Karpas-422 (cell line): ENCODE data around the gene MS4A6A. TPM values are rescaled to one million over a fixed set of nuclear protein-coding genes. Genes with fewer than 3 reads are reported as not detected.

Experiments
- DNase-seq: peaks from one replicate; pipeline ENCODE4 v3.0.0-alpha.2; 2015
- H2AFZ ChIP-seq: fragments of 200-600 bp; sonication (generic); 2 replicates; pipeline ENCODE4 v1.6.1; 2014; ENCODE audit warnings: antibody characterized with exemption, low read length, mixed read lengths
- H3K27ac ChIP-seq: fragments of 200-600 bp; sonication (generic); 2 replicates; pipeline ENCODE4 v1.5.1; 2014; ENCODE audit warnings: mild to moderate bottlenecking, low read length, moderate library complexity
- H3K27me3 ChIP-seq: fragments of 200-600 bp; sonication (generic); 2 replicates; pipeline ENCODE4 v1.6.1; 2014; ENCODE audit warnings: low read length, mixed read lengths
- H3K36me3 ChIP-seq: fragments of 200-600 bp; sonication (generic); 2 replicates; pipeline ENCODE4 v1.6.1; 2014; ENCODE audit warnings: low read length, mixed read lengths; ENCODE audit not compliant: insufficient read depth
- H3K4me1 ChIP-seq: fragments of 200-600 bp; sonication (generic); 2 replicates; pipeline ENCODE4 v1.6.1; 2014; ENCODE audit warnings: mild to moderate bottlenecking, low read length, mixed read lengths
- H3K4me2 ChIP-seq: fragments of 200-600 bp; sonication (generic); 2 replicates; pipeline ENCODE4 v1.6.1; 2014; ENCODE audit warnings: low read length, low read depth, mild to moderate bottlenecking; ENCODE audit not compliant: poor library complexity, severe bottlenecking
- H3K4me3 ChIP-seq: fragments of 200-600 bp; sonication (generic); 2 replicates; pipeline ENCODE4 v1.5.1; 2014; ENCODE audit warnings: mild to moderate bottlenecking, antibody characterized with exemption, low read length, mixed read lengths
- H3K79me2 ChIP-seq: fragments of 200-600 bp; sonication (generic); 2 replicates; pipeline ENCODE4 v1.6.1; 2014; ENCODE audit warnings: mild to moderate bottlenecking, low read length, mixed read lengths
- H3K9ac ChIP-seq: fragments of 200-600 bp; sonication (generic); 2 replicates; pipeline ENCODE4 v1.6.0; 2014; ENCODE audit warnings: low read length
- H3K9me2 ChIP-seq: fragments of 200-600 bp; sonication (generic), shearing (Covaris generic); replicated peaks from 2 replicates; pipeline ENCODE4 v1.6.0; 2014; ENCODE audit warnings: mild to moderate bottlenecking, low read length, moderate library complexity; ENCODE audit not compliant: insufficient read depth
- H3K9me3 ChIP-seq: fragments of 300-700, 200-600 bp; sonication (generic); 2 replicates; pipeline ENCODE4 v1.6.1; 2014; ENCODE audit warnings: low read length, mixed read lengths
- H4K20me1 ChIP-seq: fragments of 200-600 bp; sonication (generic); 2 replicates; pipeline ENCODE4 v1.6.1; 2014; ENCODE audit warnings: mild to moderate bottlenecking, antibody characterized with exemption, low read length, low read depth; ENCODE audit not compliant: insufficient read depth
- small RNA-seq: library from RNA; depleted of rRNA; stranded (forward); fragments of <200 nt; gene quantifications from one replicate; pipeline ENCODE3, GENCODE V24; 2014
- total RNA-seq: library from RNA; depleted of rRNA; stranded (reverse); fragments of >200 nt; shearing (Covaris generic); gene quantifications from 2 replicates; pipeline ENCODE4 v1.2.3, GENCODE V29; 2014; ENCODE audit warnings: low replicate concordance; rRNA removed

The MS4A6A gene
- total RNA-seq, 1 experiment from 2014 or later, result not detected

DNA sequence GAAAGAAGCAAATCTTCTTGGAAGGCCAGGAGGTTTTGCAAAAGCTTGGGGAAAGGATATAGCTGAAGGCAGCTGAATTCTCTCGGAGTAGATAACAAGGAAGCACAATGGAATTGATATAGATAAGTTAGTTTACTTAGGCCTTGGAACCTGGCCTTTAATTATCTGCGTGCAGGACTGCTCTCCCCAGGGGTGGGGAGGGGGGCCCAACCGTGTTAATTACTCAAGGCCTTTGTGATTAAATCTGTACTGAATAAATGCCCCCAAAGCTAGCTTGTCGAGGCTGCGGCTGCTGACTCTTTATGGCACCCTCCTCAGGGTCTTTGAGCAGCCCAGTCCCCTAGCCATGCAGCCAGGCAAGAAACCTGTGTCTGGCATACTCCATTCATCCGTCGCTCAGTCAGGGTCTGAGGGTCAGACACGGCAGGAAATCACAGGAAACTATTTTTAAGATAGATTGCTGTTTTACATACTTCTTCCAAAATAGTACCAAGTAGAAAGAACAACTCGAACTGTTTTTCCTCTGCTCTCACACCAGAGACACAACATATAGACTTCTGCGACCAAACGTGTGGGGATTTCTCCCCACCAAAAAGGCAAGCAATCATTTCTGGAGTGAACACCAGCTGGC lies 58.0 kb downstream of the MS4A6A start:
- H3K27ac ChIP-seq, result no peak overlapping the region
- no peak overlapping the region for H3K9ac ChIP-seq
- no peaks in the 10 kb centered on the region for H3K9me3 ChIP-seq
- H3K4me2 ChIP-seq, result no peak overlapping the region
- H4K20me1 ChIP-seq, result no peaks in the 10 kb centered on the region
- H3K4me3 ChIP-seq, result no peak overlapping the region
- no peaks in the 10 kb centered on the region for H3K36me3 ChIP-seq
- H3K4me1 ChIP-seq, result peaks cover 8% of the 10 kb centered on the region
- H2AFZ ChIP-seq, result no peak overlapping the region
- H3K79me2 ChIP-seq, result no peaks in the 10 kb centered on the region
- no peaks in the 10 kb centered on the region for H3K9me2 ChIP-seq
- H3K27me3 ChIP-seq, result no peaks in the 10 kb centered on the region
- no peak for DNase-seq

Small RNAs within 50 kb of the gene (small RNA-seq; reads per million reads assigned to genes)
- gene MIR6503, result not detected

Other genes starting within 250 kb of the MS4A6A start
- not detected in 2 replicates for gene OOSP1, start 244.7 kb downstream of the MS4A6A start, total RNA-seq
- not detected in 2 replicates for gene OOSP4A, start 219.1 kb downstream of the MS4A6A start, total RNA-seq
- not detected in 2 replicates for gene OOSP4B, start 165.9 kb downstream of the MS4A6A start, total RNA-seq
- not detected in 2 replicates for gene OOSP2, start 142.7 kb downstream of the MS4A6A start, total RNA-seq
- not detected in 2 replicates for gene MS4A3, start 126.4 kb downstream of the MS4A6A start, total RNA-seq
- not detected in 2 replicates for gene MS4A2, start 94.4 kb downstream of the MS4A6A start, total RNA-seq
- not detected in 2 replicates for gene MS4A4E, start 60.1 kb upstream of the MS4A6A start, total RNA-seq
- not detected in 2 replicates for gene MS4A4A, start 97.6 kb upstream of the MS4A6A start, total RNA-seq
- gene MS4A6E, start 144.2 kb upstream of the MS4A6A start, total RNA-seq, result not detected in 2 replicates
- gene MS4A7, start 195.4 kb upstream of the MS4A6A start, total RNA-seq, result 2.7 and 12.1 TPM in 2 replicates
- gene MS4A14, start 213.4 kb upstream of the MS4A6A start, total RNA-seq, result 0.65 and 1.3 TPM in 2 replicates
- not detected in 2 replicates for gene MS4A5, start 246.5 kb upstream of the MS4A6A start, total RNA-seq